Stimulated activated CD8-positive, alpha-beta memory T cell treated with anti-CD3 and anti-CD28 coated beads, Interleukin-4, amount 100 ng/mL, for 4 hours (primary cell): Measurements from ENCODE around the gene ADAMTS2.

Experiments
- DNase-seq, 2 donors: peaks; one replicate each; pipeline ENCODE4 v3.0.0-alpha.2; 2020; ENCODE audit warnings: low read depth in 2 of 2, low spot score in 1 of 2

ADAMTS2 gene

GRCh38 chr5:179147991-179148702 is 197.1 kb downstream of the ADAMTS2 start:
- no peak for DNase-seq

- no peak for DNase-seq
Observed at GRCh38 chr5:179146277-179146676, 199.0 kb downstream of the ADAMTS2 start.

- DNase-seq, result no peak
Observed at GRCh38 chr5:179143446-179143845, 201.8 kb downstream of the ADAMTS2 start.

- no peak for DNase-seq
Observed at GRCh38 chr5:179142434-179143198, 202.6 kb downstream of the ADAMTS2 start.

GRCh38 chr5:179141867-179142266 is 203.4 kb downstream of the ADAMTS2 start:
- DNase-seq, result no peak

- DNase-seq, result no peak
Observed at GRCh38 chr5:179140293-179140692, 205.0 kb downstream of the ADAMTS2 start.

GRCh38 chr5:179139936-179140235 is 205.4 kb downstream of the ADAMTS2 start:
- no peak for DNase-seq

GRCh38 chr5:179139111-179139935 is 205.9 kb downstream of the ADAMTS2 start:
- DNase-seq, result no peak

GRCh38 chr5:179138568-179138925 is 206.7 kb downstream of the ADAMTS2 start:
- DNase-seq, result no peak

- no peak for DNase-seq
Observed at GRCh38 chr5:179137643-179138567, 207.4 kb downstream of the ADAMTS2 start.

GRCh38 chr5:179137016-179137642 is 208.1 kb downstream of the ADAMTS2 start:
- DNase-seq, result no peak

- no peak for DNase-seq
Observed at GRCh38 chr5:179135441-179136215, 209.6 kb downstream of the ADAMTS2 start.

- DNase-seq, result no peak
Observed at GRCh38 chr5:179135006-179135405, 210.3 kb downstream of the ADAMTS2 start.

GRCh38 chr5:179134511-179134910 is 210.8 kb downstream of the ADAMTS2 start:
- no peak for DNase-seq

GRCh38 chr5:179132586-179133355 is 212.5 kb downstream of the ADAMTS2 start:
- no peak for DNase-seq

- no peak for DNase-seq
Observed at GRCh38 chr5:179131886-179132585, 213.2 kb downstream of the ADAMTS2 start.

GRCh38 chr5:179131321-179131835 is 213.9 kb downstream of the ADAMTS2 start:
- DNase-seq, result no peak

GRCh38 chr5:179130101-179130681 is 215.1 kb downstream of the ADAMTS2 start:
- DNase-seq, result no peak
